KOPT-K1 (cell line): ENCODE data around the gene TMEM41A.

ENCODE experiments used
- H3K27ac ChIP-seq: fragments of 200-600 bp; sonication (generic); 2 replicates; pipeline ENCODE4 v1.5.1; 2016; ENCODE audit warnings: antibody characterized with exemption, mild to moderate bottlenecking, low read depth, low read length; ENCODE audit not compliant: poor library complexity, severe bottlenecking
- H3K36me3 ChIP-seq: fragments of 200-600 bp; sonication (generic); 2 replicates; pipeline ENCODE4 v1.5.1; 2017; ENCODE audit warnings: antibody characterized with exemption, mild to moderate bottlenecking, low read length, moderate library complexity; ENCODE audit not compliant: insufficient read depth
- H3K9me3 ChIP-seq: fragments of 200-600 bp; sonication (generic); 2 replicates; pipeline ENCODE4 v1.5.1; 2017; ENCODE audit warnings: antibody characterized with exemption, low read length, mild to moderate bottlenecking; ENCODE audit not compliant: insufficient read depth, poor library complexity, severe bottlenecking

TMEM41A gene

DNA sequence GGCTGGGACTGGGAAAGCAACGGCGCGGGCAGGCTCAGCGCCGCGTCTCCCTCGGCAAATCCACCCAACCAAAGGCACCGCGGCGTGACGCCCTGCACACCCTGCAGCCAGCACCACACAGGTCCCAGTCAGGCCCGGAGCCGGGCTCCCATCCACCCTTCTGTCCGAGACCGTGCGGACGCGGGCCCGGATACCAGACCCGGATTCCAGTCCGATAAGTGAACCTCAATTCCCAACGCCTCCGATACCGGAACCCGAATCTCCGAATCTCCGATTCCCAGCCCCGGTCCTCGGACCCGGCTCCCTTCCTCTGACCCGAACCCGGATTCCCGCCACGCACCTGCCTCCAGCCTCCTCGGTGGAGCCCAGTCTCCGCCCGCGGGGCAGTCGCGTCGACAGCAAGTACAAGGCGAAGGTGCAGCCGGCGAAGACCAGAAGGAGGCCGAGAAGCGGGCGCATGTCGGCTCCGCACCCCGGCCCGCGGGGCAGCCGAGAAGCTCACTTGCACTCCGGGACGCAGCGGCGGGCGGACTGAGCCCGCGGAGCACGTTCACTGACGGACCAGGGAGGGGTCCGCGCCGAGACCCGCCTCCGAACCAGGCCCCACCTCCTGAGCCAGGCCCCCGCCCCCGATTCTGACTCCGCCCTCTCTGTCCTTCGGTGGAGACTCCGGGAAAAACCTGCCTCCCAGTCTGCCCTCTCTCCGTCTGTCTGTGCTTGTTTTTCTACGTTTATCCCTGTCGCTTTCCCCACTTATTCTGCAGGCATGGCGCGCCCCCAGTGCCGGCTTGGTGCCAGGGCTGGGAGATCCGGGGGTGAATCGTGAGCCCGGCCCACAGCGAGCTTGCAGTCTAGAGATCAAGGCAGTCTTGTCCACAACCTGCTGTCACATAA is at the start of gene TMEM41A:
Gene TMEM41A, minus strand, starts transcription at position 533 of the 894 bp plus-strand sequence. Its CDS starts 74 bp downstream, at position 459.
- H3K27ac ChIP-seq = peak within 1 kb of the TSS; percentile 74
- no peaks in the 10 kb centered on the region for H3K9me3 ChIP-seq
- peaks cover 32% of the 10 kb centered on the region for H3K36me3 ChIP-seq

DNA sequence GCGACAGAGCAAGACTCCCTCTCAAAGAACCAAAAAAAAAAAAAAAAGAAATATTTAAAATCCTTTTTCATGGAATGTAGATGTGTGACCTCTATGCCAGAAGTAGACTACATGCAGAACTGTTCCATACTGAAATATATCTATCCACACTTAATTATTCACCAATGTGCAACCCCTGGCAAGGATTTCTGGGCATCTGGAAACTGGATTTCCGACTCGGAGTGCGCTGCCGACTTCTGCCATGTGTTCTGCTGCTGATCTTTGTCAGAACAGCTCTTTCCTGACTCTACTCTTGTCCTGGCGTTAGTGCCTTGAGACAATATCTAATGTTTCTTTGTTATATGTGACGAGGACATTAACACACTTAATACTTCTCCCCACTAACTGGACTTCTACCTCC is 41.9 kb upstream of the TMEM41A start:
- Histone ChIP-seq H3K27ac (no peak overlapping the region), H3K36me3 (no peaks in the 10 kb centered on the region), H3K9me3 (no peaks in the 10 kb centered on the region)

DNA sequence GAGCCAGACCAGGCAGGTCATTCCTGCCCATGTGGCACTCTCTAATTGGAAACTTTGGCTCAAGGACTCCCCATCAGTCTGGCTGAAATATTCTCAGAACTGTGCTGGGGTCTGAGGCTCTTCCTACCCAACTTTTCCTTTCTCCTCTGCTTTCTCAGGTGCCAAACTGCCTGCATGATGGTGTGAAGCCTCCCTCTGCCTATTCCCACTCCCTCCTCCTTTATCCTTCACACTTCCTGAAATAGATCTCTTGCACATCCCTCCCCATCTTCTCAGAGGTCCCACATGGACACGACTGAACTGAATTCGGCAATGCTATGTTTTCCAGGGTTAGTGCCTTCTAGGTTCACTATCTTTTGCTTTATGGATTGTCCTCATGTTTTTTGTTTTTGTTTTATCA is 41.1 kb upstream of the TMEM41A start:
- Histone ChIP-seq H3K9me3 (no peaks in the 10 kb centered on the region), H3K36me3 (no peaks in the 10 kb centered on the region), H3K27ac (no peak overlapping the region)

GRCh38 chr3:185537369-185537970 is 38.6 kb upstream of the TMEM41A start:
- no peaks in the 10 kb centered on the region for H3K36me3 ChIP-seq
- H3K27ac ChIP-seq = no peak overlapping the region
- H3K9me3 ChIP-seq = no peaks in the 10 kb centered on the region

DNA sequence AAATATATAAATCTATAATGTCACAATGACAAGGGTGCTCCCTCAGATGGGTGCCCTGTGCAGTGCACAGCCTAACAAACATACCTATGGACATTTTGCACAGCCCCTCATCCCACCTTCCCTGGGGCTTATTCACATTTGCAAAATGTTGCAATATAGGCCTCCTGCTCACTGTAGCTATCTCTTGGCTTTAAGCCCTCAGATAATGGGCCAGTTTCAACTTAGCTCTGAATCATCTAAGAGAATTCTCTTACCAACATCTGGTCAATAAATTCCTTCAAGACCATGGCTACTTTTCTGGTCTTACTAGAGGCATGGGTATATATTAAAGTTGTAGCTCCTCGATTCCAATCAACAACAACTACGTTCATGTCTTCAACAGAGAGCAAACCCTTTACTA is 35.7 kb upstream of the TMEM41A start:
- Histone ChIP-seq H3K27ac (no peak overlapping the region), H3K9me3 (no peaks in the 10 kb centered on the region), H3K36me3 (no peaks in the 10 kb centered on the region)

DNA sequence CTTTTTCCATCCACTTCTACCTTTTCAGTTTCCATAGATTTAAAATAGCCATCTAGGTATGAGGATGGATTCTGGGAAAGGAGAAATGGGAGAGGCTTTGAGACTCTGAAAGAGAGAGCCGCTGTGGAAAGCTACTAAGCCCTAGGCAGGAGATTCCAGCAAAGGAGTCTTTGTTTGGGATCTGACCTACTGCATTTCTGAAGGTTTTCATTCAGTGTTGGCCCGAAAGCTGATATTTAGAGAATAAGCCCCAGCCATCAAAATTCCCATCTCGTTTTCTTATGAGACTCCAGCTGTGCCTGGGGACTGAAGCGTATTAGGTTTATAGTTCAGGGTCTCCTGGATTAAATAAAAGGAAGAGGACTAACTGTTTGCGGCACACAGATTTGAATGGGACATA is 34.1 kb upstream of the TMEM41A start:
- H3K36me3 ChIP-seq = no peaks in the 10 kb centered on the region
- no peaks in the 10 kb centered on the region for H3K9me3 ChIP-seq
- H3K27ac ChIP-seq = no peak overlapping the region

- no peaks in the 10 kb centered on the region for H3K36me3 ChIP-seq
- no peak overlapping the region for H3K27ac ChIP-seq
- no peaks in the 10 kb centered on the region for H3K9me3 ChIP-seq
Measured at GRCh38 chr3:185530856-185531255, 32.0 kb upstream of the TMEM41A start.

DNA sequence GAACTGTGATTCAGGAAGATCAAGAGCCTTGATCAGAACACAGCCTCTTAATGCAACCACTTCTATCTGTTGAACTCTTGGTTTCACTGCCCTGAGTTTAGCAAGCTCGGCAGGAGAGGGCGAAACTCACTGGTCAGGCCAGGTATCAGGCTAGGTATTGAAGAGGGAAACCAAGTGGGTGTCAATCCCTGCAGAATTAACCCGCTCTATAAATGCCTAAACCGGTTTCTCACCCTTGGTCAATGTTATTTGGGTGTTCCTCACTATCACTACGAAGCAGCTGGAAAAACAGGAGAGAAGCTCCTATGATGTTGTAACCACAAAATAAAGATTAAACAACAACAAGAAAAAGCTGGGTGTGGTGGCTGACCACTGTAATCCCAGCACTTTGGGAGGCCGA is 29.7 kb upstream of the TMEM41A start:
- Histone ChIP-seq H3K27ac (no peak overlapping the region), H3K36me3 (no peaks in the 10 kb centered on the region), H3K9me3 (no peaks in the 10 kb centered on the region)

GRCh38 chr3:185527364-185527763 is 28.5 kb upstream of the TMEM41A start:
- H3K9me3 ChIP-seq = no peaks in the 10 kb centered on the region
- no peaks in the 10 kb centered on the region for H3K36me3 ChIP-seq
- no peak overlapping the region for H3K27ac ChIP-seq

- no peak overlapping the region for H3K27ac ChIP-seq
- no peaks in the 10 kb centered on the region for H3K9me3 ChIP-seq
- H3K36me3 ChIP-seq = no peaks in the 10 kb centered on the region
Measured at GRCh38 chr3:185526349-185526951, 27.6 kb upstream of the TMEM41A start.

DNA sequence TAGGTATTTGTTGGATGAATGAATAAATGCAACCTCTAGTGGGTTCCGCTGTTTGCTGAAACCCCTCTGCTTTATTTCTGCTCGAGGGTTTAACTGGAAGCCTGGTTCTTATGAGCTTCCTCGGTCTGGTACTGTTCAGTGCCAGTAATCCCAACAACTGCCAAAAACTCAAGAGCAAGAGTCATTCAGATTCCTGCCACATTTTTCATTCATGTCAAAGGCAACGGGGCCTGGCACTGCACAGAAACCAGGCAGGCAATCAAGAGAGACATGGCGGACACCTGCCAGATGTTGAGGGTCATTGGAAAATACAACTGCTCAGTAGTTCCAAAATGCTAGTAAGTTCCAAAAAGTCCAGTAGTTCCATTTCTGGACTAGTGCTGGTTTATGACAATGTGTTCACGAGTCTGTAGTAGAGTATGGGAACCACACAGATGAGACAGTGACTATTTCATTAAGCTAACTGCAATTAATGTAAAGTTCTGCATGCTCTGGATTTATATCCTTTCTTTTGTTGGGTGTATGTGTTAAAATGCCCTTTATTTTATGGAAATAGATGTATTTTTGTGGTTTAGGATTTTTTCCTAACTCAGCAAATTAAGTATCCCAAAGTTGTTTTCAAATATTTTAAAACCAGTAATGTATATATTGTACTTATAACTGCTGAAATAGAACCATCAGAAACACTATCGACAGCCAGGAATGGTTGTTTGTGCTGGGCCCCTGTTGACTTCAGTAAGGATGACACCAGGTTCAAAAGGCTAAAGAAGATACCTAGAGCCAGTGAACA is 22.7 kb upstream of the TMEM41A start:
- Histone ChIP-seq H3K36me3 (no peaks in the 10 kb centered on the region), H3K27ac (no peak overlapping the region), H3K9me3 (no peaks in the 10 kb centered on the region)

DNA sequence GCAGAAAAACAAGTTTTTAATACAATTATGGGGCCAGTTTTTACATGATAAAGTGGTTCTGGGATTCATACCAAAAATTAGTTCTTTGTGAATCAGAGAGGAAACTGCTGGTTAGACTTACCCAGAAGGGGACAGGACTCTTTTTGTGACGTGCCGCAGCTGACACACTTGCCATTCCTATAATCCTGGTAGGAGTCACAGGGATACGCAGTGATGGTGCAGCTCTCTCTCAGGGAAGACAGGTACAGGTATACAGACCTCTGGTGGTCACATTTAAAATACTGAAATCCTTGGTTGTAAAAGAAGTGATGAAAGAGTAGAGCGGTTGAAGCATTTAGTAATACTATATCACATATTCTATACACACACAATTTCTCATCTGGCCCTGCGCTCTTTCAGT is 20.2 kb upstream of the TMEM41A start:
- H3K9me3 ChIP-seq = no peaks in the 10 kb centered on the region
- H3K36me3 ChIP-seq = no peaks in the 10 kb centered on the region
- H3K27ac ChIP-seq = no peak overlapping the region

GRCh38 chr3:185517387-185518130 is 18.7 kb upstream of the TMEM41A start:
- Histone ChIP-seq H3K27ac (no peak overlapping the region), H3K9me3 (no peaks in the 10 kb centered on the region), H3K36me3 (no peaks in the 10 kb centered on the region)

DNA sequence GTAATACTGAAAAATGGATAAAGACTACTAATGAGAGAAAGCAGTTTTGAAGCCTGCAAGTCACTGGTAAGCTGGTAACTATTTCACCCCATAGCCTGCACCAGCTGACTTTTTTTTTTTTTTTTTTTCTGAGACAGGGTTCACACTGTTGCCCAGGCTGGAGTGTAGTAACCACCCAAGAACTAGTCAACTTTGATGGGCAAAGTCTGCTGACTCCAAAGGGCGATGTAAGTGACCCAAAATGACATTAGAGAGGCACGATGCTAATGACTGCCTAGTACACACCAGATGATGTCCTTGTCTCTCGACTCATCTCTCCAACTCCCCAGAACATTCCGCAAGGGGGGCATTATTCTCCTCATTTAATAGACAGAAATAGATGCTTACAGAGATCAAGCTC is 12.9 kb upstream of the TMEM41A start:
- Histone ChIP-seq H3K27ac (no peak overlapping the region), H3K36me3 (no peaks in the 10 kb centered on the region), H3K9me3 (no peaks in the 10 kb centered on the region)
